Common myeloid progenitor, CD34-positive (primary cell): Measurements from ENCODE around the gene FGFBP1.
A peak's percentile ranks its signal among the peaks of the same experiment; 100 is the strongest.

Experiments used
- CTCF ChIA-PET: fragments of 350-600 bp; sonication (Branson Sonifier 250); formaldehyde crosslinking; loops from one replicate; lab custom pipeline; 2021; ENCODE audit warnings: antibody characterized with exemption; lab: Charles Lee
- POLR2A ChIA-PET: fragments of 350-600 bp; sonication (Branson Sonifier 250); formaldehyde crosslinking; loops from one replicate; lab custom pipeline; 2021; ENCODE audit warnings: antibody characterized with exemption; lab: Charles Lee
- DNase-seq, 3 donors: peaks; one replicate each; pipeline versions ENCODE4 v3.0.0 to v3.0.0-alpha.2; 2013
- H3K27ac ChIP-seq, 2 experiments: 1 replicate in 1 of 2; 2 replicates in 1 of 2; pipeline ENCODE4 v1.7.0; 2013; ENCODE audit warnings: inconsistent platforms in 2 of 2, low read length in 2 of 2, mild to moderate bottlenecking in 2 of 2, low read depth in 1 of 2, moderate library complexity in 1 of 2; ENCODE audit not compliant: severe bottlenecking in 2 of 2, insufficient read depth in 1 of 2, poor library complexity in 1 of 2
- H3K27me3 ChIP-seq, 5 experiments: replicated peaks in 2 of 5; 1 replicate in 3 of 5; 2 replicates in 2 of 5; pipeline versions ENCODE4 v1.6.1 to v1.7.0; 2013; ENCODE audit warnings: low read length in 4 of 5, mild to moderate bottlenecking in 2 of 5, moderate library complexity in 2 of 5, inconsistent platforms in 1 of 5; ENCODE audit not compliant: insufficient read depth in 5 of 5, control insufficient read depth in 4 of 5
- H3K36me3 ChIP-seq, 4 experiments: 1 replicate in 2 of 4; 2 replicates in 2 of 4; pipeline versions ENCODE4 v1.6.1 to v1.7.0; 2013; ENCODE audit warnings: low read length in 3 of 4, control low read depth in 1 of 4, mild to moderate bottlenecking in 1 of 4; ENCODE audit not compliant: control insufficient read depth in 4 of 4, insufficient read depth in 4 of 4
- H3K4me1 ChIP-seq, 4 experiments: 1 replicate in 3 of 4; 2 replicates in 1 of 4; pipeline versions ENCODE4 v1.6.1 to v1.7.1; 2013; ENCODE audit warnings: low read length in 3 of 4, mild to moderate bottlenecking in 3 of 4, control low read depth in 1 of 4, inconsistent platforms in 1 of 4, moderate library complexity in 1 of 4; ENCODE audit not compliant: control insufficient read depth in 4 of 4, insufficient read depth in 4 of 4; ENCODE audit errors: control extremely low read depth in 1 of 4
- H3K4me3 ChIP-seq, 7 experiments: 1 replicate in 4 of 7; 2 replicates in 3 of 7; pipeline versions ENCODE4 v1.5.1 to v1.7.0; 2013; ENCODE audit warnings: mild to moderate bottlenecking in 7 of 7, low read length in 6 of 7, moderate library complexity in 6 of 7, inconsistent platforms in 2 of 7, low read depth in 2 of 7, control low read depth in 1 of 7; ENCODE audit not compliant: insufficient read depth in 4 of 7, control insufficient read depth in 1 of 7; ENCODE audit errors: extremely low read depth in 1 of 7
- H3K9me3 ChIP-seq, 5 experiments: 1 replicate in 4 of 5; 2 replicates in 1 of 5; pipeline versions ENCODE4 v1.6.1 to v1.7.1; 2013; ENCODE audit warnings: low read length in 4 of 5, mild to moderate bottlenecking in 2 of 5, inconsistent platforms in 1 of 5, low read depth in 1 of 5, moderate library complexity in 1 of 5; ENCODE audit not compliant: control insufficient read depth in 4 of 5, insufficient read depth in 2 of 5; ENCODE audit errors: control extremely low read depth in 1 of 5
- WGBS: methylation state at CpG from one replicate; pipeline ENCODE4 v1.1.5; 2013; ENCODE audit not compliant: insufficient coverage; 5-methylcytosine and 5-hydroxymethylcytosine counted together

FGFBP1 gene

GRCh38 chr4:15910155-15910940, 28.2 kb downstream of the FGFBP1 start:
- no peak for DNase-seq
- WGBS = 98% methylated on average over 5 of the region's 6 CpGs
- Histone ChIP-seq H3K9me3 (no peaks in the 10 kb centered on the region), H3K4me1 (peaks cover 0 to 3% (median 0%) of the 10 kb centered on the region in 4 experiments), H3K36me3 (no peaks in the 10 kb centered on the region), H3K27me3 (peaks cover 0 to 2% (median 0%) of the 10 kb centered on the region in 5 experiments), H3K4me3 (no peak overlapping the region), H3K27ac (no peak overlapping the region)
- POLR2A ChIA-PET = interaction anchor here (0.7 kb wide), 2 partner anchors 192 to 502 kb away, joined by 3 read pairs; no protein-coding TSS in a partner anchor
- CTCF ChIA-PET = interaction anchor here (1.6 kb wide), 1 partner anchor 30 kb away, joined by 3 read pairs; no protein-coding TSS in a partner anchor

DNA sequence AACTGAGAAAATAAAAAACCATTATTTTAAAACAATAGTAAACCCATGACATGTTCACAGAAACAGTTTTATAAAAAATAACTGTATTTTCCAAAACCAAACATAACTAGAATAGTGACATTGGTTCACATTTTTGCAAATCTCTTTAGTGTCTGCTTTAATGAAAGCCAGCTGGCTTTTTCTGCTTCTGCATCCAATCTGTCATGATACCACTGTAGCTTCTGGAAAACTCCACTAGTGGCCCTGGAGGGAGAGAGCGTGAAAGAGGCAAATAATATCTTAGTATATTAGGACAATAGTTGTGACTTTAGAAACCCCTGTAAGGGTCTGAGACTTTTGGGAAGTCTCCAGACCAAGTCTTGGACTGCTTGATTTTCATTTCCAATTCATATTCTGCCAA, 31.1 kb downstream of the FGFBP1 start:
- peaks cover 0 to 3% (median 0%) of the 10 kb centered on the region in 5 experiments for H3K27me3 ChIP-seq
- 100% methylated on average over 1 of the region's 1 CpG for WGBS
- H3K9me3 ChIP-seq = peaks cover 0 to 2% (median 0%) of the 10 kb centered on the region in 5 experiments
- H3K4me3 ChIP-seq = no peak overlapping the region
- H3K27ac ChIP-seq = no peak overlapping the region
- peaks cover 0 to 6% (median 2%) of the 10 kb centered on the region in 4 experiments for H3K4me1 ChIP-seq
- DNase-seq = no peak
- ChIA-PET CTCF (interaction anchor here (2.6 kb wide), 1 partner anchor 25 kb away, joined by 8 read pairs; no protein-coding TSS in a partner anchor), POLR2A (no interaction called here)
- no peaks in the 10 kb centered on the region for H3K36me3 ChIP-seq

GRCh38 chr4:15906020-15906443, 32.5 kb downstream of the FGFBP1 start:
- H3K4me1 ChIP-seq = peaks cover 0 to 7% (median 4%) of the 10 kb centered on the region in 4 experiments
- H3K27ac ChIP-seq = no peak overlapping the region
- ChIA-PET CTCF (interaction anchor here (2.6 kb wide), 1 partner anchor 24 kb away, joined by 8 read pairs; no protein-coding TSS in a partner anchor), POLR2A (no interaction called here)
- H3K4me3 ChIP-seq = no peak overlapping the region
- H3K36me3 ChIP-seq = no peaks in the 10 kb centered on the region
- peaks cover 0 to 2% (median 0%) of the 10 kb centered on the region in 5 experiments for H3K9me3 ChIP-seq
- H3K27me3 ChIP-seq = peaks cover 0 to 3% (median 0%) of the 10 kb centered on the region in 5 experiments
- DNase-seq = peak; percentile 39 to 75 (median 52)
- 71% methylated on average over 15 of the region's 25 CpGs for WGBS

DNA sequence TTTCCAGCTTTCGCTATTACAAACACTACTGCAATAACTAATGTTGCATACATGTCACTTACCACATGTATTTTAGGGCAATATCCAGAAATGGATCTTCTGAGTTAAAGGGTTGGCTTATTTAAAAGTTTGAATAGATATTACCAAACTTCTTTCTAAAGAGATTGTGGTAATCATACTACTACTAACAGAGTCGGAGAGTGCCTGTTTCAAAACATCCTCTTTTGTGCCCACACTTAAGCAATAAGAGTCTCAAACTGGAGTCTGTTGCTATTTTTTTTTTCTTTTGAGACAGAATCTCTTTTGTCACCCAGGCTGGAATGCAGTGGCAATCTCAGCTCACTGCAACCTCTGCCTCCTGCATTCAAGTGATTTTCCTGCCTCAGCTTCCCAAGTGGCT, 35.8 kb downstream of the FGFBP1 start:
- POLR2A ChIA-PET = no interaction called here
- WGBS = no CpG with 5 or more reads among the region's 2 CpGs
- CTCF ChIA-PET = interaction anchor here (0.7 kb wide), 1 partner anchor 20 kb away, joined by 3 read pairs; no protein-coding TSS in a partner anchor
- no peak overlapping the region for H3K4me3 ChIP-seq
- peaks cover 0 to 3% (median 0%) of the 10 kb centered on the region in 5 experiments for H3K27me3 ChIP-seq
- H3K9me3 ChIP-seq = peaks cover 0 to 2% (median 0%) of the 10 kb centered on the region in 5 experiments
- H3K27ac ChIP-seq = no peak overlapping the region
- no peaks in the 10 kb centered on the region for H3K36me3 ChIP-seq
- peak in 2 of 3 donors; percentile 13 to 18 for DNase-seq
- peaks cover 0 to 7% (median 4%) of the 10 kb centered on the region in 4 experiments for H3K4me1 ChIP-seq

DNA sequence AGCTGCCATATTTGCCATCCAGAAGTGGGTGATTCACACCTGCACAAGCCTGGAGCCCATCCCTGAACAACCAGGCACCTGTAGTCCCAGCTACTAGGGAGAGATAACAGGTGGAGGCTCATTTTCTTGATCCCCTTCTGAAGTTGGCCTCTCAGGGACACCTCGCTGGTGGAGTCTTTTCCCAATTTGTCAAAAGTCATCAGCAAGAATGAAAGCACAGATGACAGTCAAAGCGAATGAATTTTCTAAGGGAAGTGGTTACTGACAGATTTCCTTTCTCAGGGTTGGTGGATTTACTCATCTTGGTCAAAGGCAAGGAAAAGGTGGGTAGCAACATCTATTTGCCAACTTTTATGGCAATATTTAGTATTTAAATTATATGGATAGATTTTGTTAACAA, 36.5 kb downstream of the FGFBP1 start:
- peak in 2 of 3 donors; percentile 22 to 26 for DNase-seq
- peaks cover 0 to 3% (median 0%) of the 10 kb centered on the region in 5 experiments for H3K27me3 ChIP-seq
- H3K4me3 ChIP-seq = no peak overlapping the region
- ChIA-PET CTCF (interaction anchor here (1.0 to 2.3 kb wide), 2 partner anchors 10 to 20 kb away, joined by 3 to 6 read pairs; no protein-coding TSS in a partner anchor), POLR2A (no interaction called here)
- peaks cover 0 to 7% (median 4%) of the 10 kb centered on the region in 4 experiments for H3K4me1 ChIP-seq
- peaks cover 0 to 2% (median 0%) of the 10 kb centered on the region in 5 experiments for H3K9me3 ChIP-seq
- no peaks in the 10 kb centered on the region for H3K36me3 ChIP-seq
- 89% methylated on average over 1 of the region's 2 CpGs for WGBS
- no peak overlapping the region for H3K27ac ChIP-seq

DNA sequence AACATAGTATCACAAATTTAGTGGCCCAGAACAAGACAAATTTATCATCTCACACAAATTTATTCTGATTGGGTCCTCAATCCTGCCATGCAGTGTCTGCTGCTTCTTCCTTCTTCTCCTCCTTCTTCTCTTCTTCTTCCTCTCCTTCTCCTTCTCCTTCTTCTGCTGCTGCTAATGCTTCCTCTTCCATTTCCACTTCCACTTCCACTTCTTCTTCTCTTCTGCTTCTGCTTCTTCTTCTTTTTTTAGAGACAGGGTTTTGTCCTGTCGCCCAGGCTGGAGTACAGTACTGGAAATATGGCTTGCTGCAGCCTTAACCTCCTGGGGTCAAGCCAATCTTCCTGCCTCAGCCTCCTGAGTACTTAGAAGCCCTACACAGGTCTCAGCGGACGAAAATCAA, 37.5 kb downstream of the FGFBP1 start:
- H3K27ac ChIP-seq = no peak overlapping the region
- peaks cover 0 to 2% (median 0%) of the 10 kb centered on the region in 5 experiments for H3K9me3 ChIP-seq
- CTCF ChIA-PET = interaction anchor here (2.3 kb wide), 1 partner anchor 19 kb away, joined by 6 read pairs; no protein-coding TSS in a partner anchor
- 100% methylated on average over 1 of the region's 3 CpGs for WGBS
- DNase-seq = no peak
- peaks cover 0 to 7% (median 3%) of the 10 kb centered on the region in 4 experiments for H3K4me1 ChIP-seq
- POLR2A ChIA-PET = no interaction called here
- H3K4me3 ChIP-seq = no peak overlapping the region
- no peaks in the 10 kb centered on the region for H3K36me3 ChIP-seq
- peaks cover 0 to 3% (median 0%) of the 10 kb centered on the region in 5 experiments for H3K27me3 ChIP-seq
